ENCODE data around the gene FSTL5. TPM values are rescaled to one million over a fixed set of nuclear protein-coding genes. Genes with fewer than 3 reads are reported as not detected.

FSTL5 gene
- polyA plus RNA-seq, 3 donors = not detected

- H3K27me3 Mint-ChIP-seq (ENCODE audit: low read depth in 3 of 3) = no peaks in the 10 kb centered on the region
- H3K9me3 Mint-ChIP-seq = no peaks in the 10 kb centered on the region
- no peaks in the 10 kb centered on the region for H3K36me3 Mint-ChIP-seq
- H3K4me1 Mint-ChIP-seq = no peaks in the 10 kb centered on the region
- Histone ChIP-seq H3K9me3 (replicated peaks in 1 of 2; ENCODE audit: control insufficient read depth in 1 of 2, insufficient read depth in 1 of 2, low read length in 2 of 2) (no peaks in the 10 kb centered on the region), H3K4me2 (replicated peaks; ENCODE audit: extremely low read depth, low read length, poor library complexity, severe bottlenecking) (no peak overlapping the region), H3K9ac (ENCODE audit: insufficient read depth, low read length, poor library complexity, severe bottlenecking) (no peak overlapping the region), H4K20me1 (ENCODE audit: insufficient read depth, low read length) (no peaks in the 10 kb centered on the region), H2AFZ (ENCODE audit: insufficient read depth, low read depth, low read length, poor library complexity, severe bottlenecking) (no peak overlapping the region), H3K27ac (ENCODE audit: low read depth in 1 of 2, low read length in 2 of 2) (no peak overlapping the region), H3K36me3 (replicated peaks in 1 of 2; ENCODE audit: control insufficient read depth in 1 of 2, insufficient read depth in 2 of 2, low read length in 2 of 2) (no peaks in the 10 kb centered on the region), H3K4me3 (replicated peaks in 1 of 3; ENCODE audit: low read depth in 2 of 3, low read length in 3 of 3) (no peak overlapping the region), H3K27me3 (ENCODE audit: control insufficient read depth in 2 of 2, insufficient read depth in 2 of 2, low read length in 2 of 2) (no peaks in the 10 kb centered on the region), H3K79me2 (ENCODE audit: insufficient read depth, low read length) (no peaks in the 10 kb centered on the region), H3K4me1 (ENCODE audit: control insufficient read depth in 1 of 2, insufficient read depth in 2 of 2, low read length in 2 of 2) (no peaks in the 10 kb centered on the region)
- DNase-seq = no peak
- no peak overlapping the region for H3K27ac Mint-ChIP-seq
- TF ChIP-seq CTCF (IDR thresholded peaks at IDR 0.05) = no peak
- intact Hi-C loops (cut with micrococcal nuclease) = no loop called here
- H3K4me3 Mint-ChIP-seq = no peak overlapping the region
- WGBS (ENCODE audit: insufficient coverage) = no CpG with 5 or more reads among the region's 2 CpGs
Observed at GRCh38 chr4:161907590-161907955, 256.2 kb downstream of the FSTL5 start.

GRCh38 chr4:161906836-161907589, 256.8 kb downstream of the FSTL5 start:
- H3K27me3 ChIP-seq (ENCODE audit: control insufficient read depth in 2 of 2, insufficient read depth in 2 of 2, low read length in 2 of 2) = no peaks in the 10 kb centered on the region
- no peaks in the 10 kb centered on the region for H3K36me3 ChIP-seq (replicated peaks in 1 of 2; ENCODE audit: control insufficient read depth in 1 of 2, insufficient read depth in 2 of 2, low read length in 2 of 2)
- H3K27ac ChIP-seq (ENCODE audit: low read depth in 1 of 2, low read length in 2 of 2) = no peak overlapping the region
- H3K9ac ChIP-seq (ENCODE audit: insufficient read depth, low read length, poor library complexity, severe bottlenecking) = no peak overlapping the region
- Mint-ChIP-seq H3K4me1 (no peaks in the 10 kb centered on the region), H3K4me3 (no peak overlapping the region), H3K36me3 (no peaks in the 10 kb centered on the region), H3K9me3 (no peaks in the 10 kb centered on the region), H3K27me3 (ENCODE audit: low read depth in 3 of 3) (no peaks in the 10 kb centered on the region), H3K27ac (no peak overlapping the region)
- no peaks in the 10 kb centered on the region for H3K4me1 ChIP-seq (ENCODE audit: control insufficient read depth in 1 of 2, insufficient read depth in 2 of 2, low read length in 2 of 2)
- no peaks in the 10 kb centered on the region for H3K9me3 ChIP-seq (replicated peaks in 1 of 2; ENCODE audit: control insufficient read depth in 1 of 2, insufficient read depth in 1 of 2, low read length in 2 of 2)
- H3K4me3 ChIP-seq (replicated peaks in 1 of 3; ENCODE audit: low read depth in 2 of 3, low read length in 3 of 3) = no peak overlapping the region
- whole genome bisulfite sequencing (ENCODE audit: insufficient coverage) = no CpG with 5 or more reads among the region's 4 CpGs
- no peak overlapping the region for H3K4me2 ChIP-seq (replicated peaks; ENCODE audit: extremely low read depth, low read length, poor library complexity, severe bottlenecking)
- no peaks in the 10 kb centered on the region for H3K79me2 ChIP-seq (ENCODE audit: insufficient read depth, low read length)
- intact Hi-C loops (cut with micrococcal nuclease) = no loop called here
- no peak for TF ChIP-seq CTCF (IDR thresholded peaks at IDR 0.05)
- no peak for DNase-seq
- no peaks in the 10 kb centered on the region for H4K20me1 ChIP-seq (ENCODE audit: insufficient read depth, low read length)
- H2AFZ ChIP-seq (ENCODE audit: insufficient read depth, low read depth, low read length, poor library complexity, severe bottlenecking) = no peak overlapping the region
